DMS53 (cell line): ENCODE results near the gene C21orf91.

Source experiments
- DNase-seq: peaks from one replicate; lab custom pipeline; 2025; lab: John Stamatoyannopoulos, UW

Gene C21orf91

GRCh38 chr21:17819114-17819876 lies at the start of gene C21orf91:
TSS of gene C21orf91 (minus strand) at chr21:17819356. CDS start at chr21:17818318, 1,038 bp downstream.
- peak; percentile 89 for DNase-seq

GRCh38 chr21:17866590-17866989 lies 47.4 kb upstream of the C21orf91 start:
- DNase-seq: no peak

- DNase-seq: no peak
Measured at GRCh38 chr21:17859661-17860060, 40.5 kb upstream of the C21orf91 start.

- DNase-seq: no peak
Measured at GRCh38 chr21:17858747-17859146, 39.6 kb upstream of the C21orf91 start.

GRCh38 chr21:17854745-17855144 lies 35.6 kb upstream of the C21orf91 start:
- DNase-seq: no peak

- no peak for DNase-seq
Measured at GRCh38 chr21:17853393-17854275, 34.5 kb upstream of the C21orf91 start.

- no peak for DNase-seq
Measured at GRCh38 chr21:17848228-17848627, 29.1 kb upstream of the C21orf91 start.

GRCh38 chr21:17841103-17841502 lies 21.9 kb upstream of the C21orf91 start:
- DNase-seq: no peak

- DNase-seq: no peak
Measured at GRCh38 chr21:17834639-17835354, 15.6 kb upstream of the C21orf91 start.

- DNase-seq: no peak
Measured at GRCh38 chr21:17829472-17829871, 10.3 kb upstream of the C21orf91 start.

- no peak for DNase-seq
Measured at GRCh38 chr21:17828223-17828622, 9.1 kb upstream of the C21orf91 start.

- DNase-seq: no peak
Measured at GRCh38 chr21:17823846-17824245, 4.7 kb upstream of the C21orf91 start.

- no peak for DNase-seq
Measured at GRCh38 chr21:17821121-17821520, 2.0 kb upstream of the C21orf91 start.

- DNase-seq: peak; percentile 66
Measured at GRCh38 chr21:17819877-17820229, 697 bp upstream of the C21orf91 start.

- peak; percentile 66 for DNase-seq
Measured at GRCh38 chr21:17818186-17819113, 706 bp downstream of the C21orf91 start.

GRCh38 chr21:17813353-17813752 lies 5.8 kb downstream of the C21orf91 start:
- no peak for DNase-seq

- no peak for DNase-seq
Measured at GRCh38 chr21:17805966-17806365, 13.2 kb downstream of the C21orf91 start.

- no peak for DNase-seq
Measured at GRCh38 chr21:17803536-17803935, 15.6 kb downstream of the C21orf91 start.

GRCh38 chr21:17802572-17802971 lies 16.6 kb downstream of the C21orf91 start:
- no peak for DNase-seq

GRCh38 chr21:17799414-17800164 lies 19.6 kb downstream of the C21orf91 start:
- no peak for DNase-seq

GRCh38 chr21:17798796-17799195 lies 20.4 kb downstream of the C21orf91 start:
- DNase-seq: no peak
